Measurements from ENCODE around the gene ABHD6.

ABHD6 gene

GRCh38 chr3:58230876-58231552, 6.6 kb upstream of the ABHD6 start:
- Histone ChIP-seq H3K27ac (ENCODE audit: low read depth, low read length) (no peak overlapping the region), H4K20me1 (ENCODE audit: low read depth, low read length) (no peaks in the 10 kb centered on the region), H3K27me3 (ENCODE audit: low read length) (no peaks in the 10 kb centered on the region), H3F3A (ENCODE audit: insufficient read depth) (no peaks in the 10 kb centered on the region), H3K4me2 (ENCODE audit: low read depth, low read length, poor library complexity, severe bottlenecking) (no peak overlapping the region), H3K9me2 (replicated peaks; ENCODE audit: insufficient read depth, low read length) (no peaks in the 10 kb centered on the region), H3K79me2 (ENCODE audit: insufficient read depth, low read length) (no peaks in the 10 kb centered on the region), H3K9me3 (ENCODE audit: insufficient read depth, low read length) (no peaks in the 10 kb centered on the region), H3K4me3 (ENCODE audit: insufficient read depth, low read length, poor library complexity, severe bottlenecking) (no peak overlapping the region), H2AFZ (ENCODE audit: low read depth, low read length, severe bottlenecking) (no peak overlapping the region), H3K36me3 (ENCODE audit: low read length) (no peaks in the 10 kb centered on the region), H3K9ac (ENCODE audit: low read length) (no peak overlapping the region)
- TF ChIP-seq, protein P1, sequence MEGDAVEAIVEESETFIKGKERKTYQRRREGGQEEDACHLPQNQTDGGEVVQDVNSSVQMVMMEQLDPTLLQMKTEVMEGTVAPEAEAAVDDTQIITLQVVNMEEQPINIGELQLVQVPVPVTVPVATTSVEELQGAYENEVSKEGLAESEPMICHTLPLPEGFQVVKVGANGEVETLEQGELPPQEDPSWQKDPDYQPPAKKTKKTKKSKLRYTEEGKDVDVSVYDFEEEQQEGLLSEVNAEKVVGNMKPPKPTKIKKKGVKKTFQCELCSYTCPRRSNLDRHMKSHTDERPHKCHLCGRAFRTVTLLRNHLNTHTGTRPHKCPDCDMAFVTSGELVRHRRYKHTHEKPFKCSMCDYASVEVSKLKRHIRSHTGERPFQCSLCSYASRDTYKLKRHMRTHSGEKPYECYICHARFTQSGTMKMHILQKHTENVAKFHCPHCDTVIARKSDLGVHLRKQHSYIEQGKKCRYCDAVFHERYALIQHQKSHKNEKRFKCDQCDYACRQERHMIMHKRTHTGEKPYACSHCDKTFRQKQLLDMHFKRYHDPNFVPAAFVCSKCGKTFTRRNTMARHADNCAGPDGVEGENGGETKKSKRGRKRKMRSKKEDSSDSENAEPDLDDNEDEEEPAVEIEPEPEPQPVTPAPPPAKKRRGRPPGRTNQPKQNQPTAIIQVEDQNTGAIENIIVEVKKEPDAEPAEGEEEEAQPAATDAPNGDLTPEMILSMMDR (IDR thresholded peaks at IDR 0.05; ENCODE audit: insufficient read depth, low read length, poor library complexity, severe bottlenecking) = no peak
- no peak for TF ChIP-seq EZH2phosphoT487 (conservative IDR thresholded peaks at IDR 0.05; ENCODE audit: low read length)

GRCh38 chr3:58231666-58232065, 5.9 kb upstream of the ABHD6 start:
- Histone ChIP-seq H3K4me2 (ENCODE audit: low read depth, low read length, poor library complexity, severe bottlenecking) (no peak overlapping the region), H3K9ac (ENCODE audit: low read length) (no peak overlapping the region), H3K9me3 (ENCODE audit: insufficient read depth, low read length) (no peaks in the 10 kb centered on the region), H3K4me3 (ENCODE audit: insufficient read depth, low read length, poor library complexity, severe bottlenecking) (no peak overlapping the region), H3K9me2 (replicated peaks; ENCODE audit: insufficient read depth, low read length) (no peaks in the 10 kb centered on the region), H4K20me1 (ENCODE audit: low read depth, low read length) (no peaks in the 10 kb centered on the region), H3K36me3 (ENCODE audit: low read length) (no peaks in the 10 kb centered on the region), H3F3A (ENCODE audit: insufficient read depth) (no peaks in the 10 kb centered on the region), H2AFZ (ENCODE audit: low read depth, low read length, severe bottlenecking) (no peak overlapping the region), H3K27ac (ENCODE audit: low read depth, low read length) (no peak overlapping the region), H3K27me3 (ENCODE audit: low read length) (no peaks in the 10 kb centered on the region), H3K79me2 (ENCODE audit: insufficient read depth, low read length) (no peaks in the 10 kb centered on the region)
- TF ChIP-seq, protein P1 (IDR thresholded peaks at IDR 0.05; ENCODE audit: insufficient read depth, low read length, poor library complexity, severe bottlenecking) = no peak
- no peak for TF ChIP-seq EZH2phosphoT487 (conservative IDR thresholded peaks at IDR 0.05; ENCODE audit: low read length)

DNA sequence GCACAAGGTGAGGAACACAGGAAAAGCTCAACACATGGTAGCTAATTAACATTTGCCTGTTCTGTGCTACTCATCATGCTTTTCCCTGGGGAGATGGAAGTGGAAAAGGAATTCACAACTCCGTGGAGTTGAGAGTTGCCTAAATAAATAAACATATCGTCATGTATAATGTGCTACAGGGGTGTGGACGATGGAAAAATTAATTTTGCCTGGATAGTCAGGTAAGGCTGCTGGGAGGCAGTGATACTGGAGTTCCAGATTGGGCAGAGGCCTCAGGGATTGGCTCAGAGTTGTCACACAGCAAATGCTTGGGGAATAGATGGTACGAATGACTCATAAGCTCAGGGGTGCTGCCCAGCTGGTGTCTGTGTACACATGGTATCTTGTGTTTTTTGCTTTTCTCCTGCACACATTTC, 3.1 kb upstream of the ABHD6 start:
- H3K9me2 ChIP-seq (replicated peaks; ENCODE audit: insufficient read depth, low read length) = no peaks in the 10 kb centered on the region
- no peaks in the 10 kb centered on the region for H3K9me3 ChIP-seq (ENCODE audit: insufficient read depth, low read length)
- no peak overlapping the region for H3K27ac ChIP-seq (ENCODE audit: low read depth, low read length)
- H3K9ac ChIP-seq (ENCODE audit: low read length) = no peak overlapping the region
- no peaks in the 10 kb centered on the region for H3K27me3 ChIP-seq (ENCODE audit: low read length)
- H3K79me2 ChIP-seq (ENCODE audit: insufficient read depth, low read length) = peaks cover 13% of the 10 kb centered on the region
- no peak overlapping the region for H3K4me3 ChIP-seq (ENCODE audit: insufficient read depth, low read length, poor library complexity, severe bottlenecking)
- H2AFZ ChIP-seq (ENCODE audit: low read depth, low read length, severe bottlenecking) = no peak overlapping the region
- H3K36me3 ChIP-seq (ENCODE audit: low read length) = no peaks in the 10 kb centered on the region
- no peak overlapping the region for H3K4me2 ChIP-seq (ENCODE audit: low read depth, low read length, poor library complexity, severe bottlenecking)
- H3F3A ChIP-seq (ENCODE audit: insufficient read depth) = no peaks in the 10 kb centered on the region
- no peak for TF ChIP-seq EZH2phosphoT487 (conservative IDR thresholded peaks at IDR 0.05; ENCODE audit: low read length)
- TF ChIP-seq, protein P1 (IDR thresholded peaks at IDR 0.05; ENCODE audit: insufficient read depth, low read length, poor library complexity, severe bottlenecking) = no peak
- H4K20me1 ChIP-seq (ENCODE audit: low read depth, low read length) = no peaks in the 10 kb centered on the region

Data from SU-DHL-6 (cell line).